HepG2 (cell line): Measurements from ENCODE around the gene TTYH2. TPM values are rescaled to one million over a fixed set of nuclear protein-coding genes. Genes with fewer than 3 reads are reported as not detected.

ENCODE experiments used
- DZIP1 ChIP-seq: sonication (generic); formaldehyde crosslinking; IDR thresholded peaks from 2 replicates; pipeline ENCODE4 v1.5.0; 2020; ENCODE audit warnings: mild to moderate bottlenecking, missing genetic modification reagents
- NONO ChIP-seq, 2 experiments: fragments of 450-650 bp in 1 of 2; sonication (generic) in 1 of 2; formaldehyde crosslinking in 1 of 2; IDR thresholded peaks in 1 of 2; conservative IDR thresholded peaks in 1 of 2; 2 replicates each; pipeline versions ENCODE4 v1.6.1 to v1.8.0; 2017 to 2022; ENCODE audit warnings: mild to moderate bottlenecking in 1 of 2, missing genetic modification reagents in 1 of 2, moderate library complexity in 1 of 2
- PAXIP1 ChIP-seq: sonication (generic); formaldehyde crosslinking; conservative IDR thresholded peaks from 2 replicates; pipeline ENCODE4 v1.4.0; 2020; ENCODE audit warnings: mild to moderate bottlenecking, missing genetic modification reagents, moderate library complexity
- SMARCC2 ChIP-seq: fragments of 450-650 bp; IDR thresholded peaks from 2 replicates; pipeline ENCODE4 v1.6.1; 2017; ENCODE audit warnings: antibody characterized with exemption, mild to moderate bottlenecking
- SP4 ChIP-seq: sonication (generic); formaldehyde crosslinking; IDR thresholded peaks from 2 replicates; pipeline ENCODE4 v1.8.1; 2023; ENCODE audit warnings: mild to moderate bottlenecking, missing genetic modification reagents
- XRCC5 ChIP-seq: fragments of 200-400 bp; formaldehyde crosslinking; optimal IDR thresholded peaks from 2 replicates; pipeline ENCODE3; 2017; ENCODE audit warnings: mild to moderate bottlenecking, low read length
- ZBTB8A ChIP-seq: sonication (generic); formaldehyde crosslinking; IDR thresholded peaks from 2 replicates; pipeline ENCODE4 v1.4.0; 2020; ENCODE audit warnings: mild to moderate bottlenecking, low read depth, missing genetic modification reagents, borderline replicate concordance
- ZHX2 ChIP-seq, 2 experiments: sonication (generic) in 1 of 2; formaldehyde crosslinking in 1 of 2; IDR thresholded peaks; 2 replicates each; pipeline versions ENCODE4 v1.6.1 to v1.9.0; 2014 to 2022; ENCODE audit warnings: antibody characterized with exemption in 1 of 2, borderline replicate concordance in 1 of 2, inconsistent platforms in 1 of 2, low read depth in 1 of 2, missing genetic modification reagents in 1 of 2
- ZNF446 ChIP-seq: sonication (generic); formaldehyde crosslinking; IDR thresholded peaks from 2 replicates; pipeline ENCODE4 v1.5.0; 2020; ENCODE audit warnings: mild to moderate bottlenecking, missing genetic modification reagents
- ZNF768 ChIP-seq: sonication (generic); formaldehyde crosslinking; IDR thresholded peaks from 2 replicates; pipeline ENCODE4 v1.4.0; 2020; ENCODE audit warnings: missing genetic modification reagents
- ZNF770 ChIP-seq: sonication (generic); formaldehyde crosslinking; IDR thresholded peaks from 2 replicates; pipeline ENCODE4 v1.5.0; 2020; ENCODE audit warnings: mild to moderate bottlenecking, missing genetic modification reagents
- polyA plus RNA-seq, 8 experiments: library from polyadenylated mRNA; depleted of rRNA in 3 of 8; stranded (reverse) in 7 of 8; unstranded in 1 of 8; fragments of >200 nt; fragmentation: Illumina TruSeq in 4 of 8; extraction: Trizol in 4 of 8; gene quantifications; 2 replicates each; pipeline versions ENCODE4 v1.2.1 to v1.2.3, GENCODE V29; 2011 to 2016; ENCODE audit warnings: low read depth in 4 of 8, missing spikeins in 1 of 8, mixed read lengths in 1 of 8; ENCODE audit not compliant: insufficient read depth in 1 of 8
- total RNA-seq, 5 experiments: library from RNA; depleted of rRNA; stranded (reverse); fragments of >200 nt; fragmentation: Illumina TruSeq; extraction: Trizol; gene quantifications; 2 replicates each; pipeline ENCODE4 v1.2.3, GENCODE V29; 2016; ENCODE audit warnings: low read depth in 1 of 5

Gene TTYH2
- total and polyA plus RNA-seq, 2 of the 13 experiments (the other 11 are each of a cell fraction or from before 2014, with no cell fraction given), result 0.77 to 0.96 TPM

- TF ChIP-seq ZNF446 (CRISPR knock-in tag) (0 out of 2 replicates have a peak, but pooled peaks have one; percentile 40), ZHX2 (IDR thresholded peaks at IDR 0.05; ENCODE audit: low read depth) (no peak), ZHX2 (CRISPR knock-in tag; IDR thresholded peaks at IDR 0.05; ENCODE audit: borderline replicate concordance) (0 out of 2 replicates have a peak, but pooled peaks have one; percentile 31), SP4 (peak; percentile 62; the same call in 1 of the 2 replicates), NONO (IDR thresholded peaks at IDR 0.05) (peak; percentile 100; the same call in 1 of the 2 replicates), NONO (CRISPR knock-in tag; conservative IDR thresholded peaks at IDR 0.05) (no peak), ZBTB8A (CRISPR knock-in tag) (peak; percentile 100), ZNF768 (CRISPR knock-in tag) (peak; percentile 29; the same call in 1 of the 2 replicates), XRCC5 (peak; percentile 8), ZNF770 (CRISPR knock-in tag) (no peak), DZIP1 (CRISPR knock-in tag) (0 out of 2 replicates have a peak, but pooled peaks have one; percentile 52), SMARCC2 (no peak), PAXIP1 (0 out of 2 replicates have a peak, but pooled peaks have one; percentile 11)
These were observed at the start of gene TTYH2 (continued) for GRCh38 chr17:74212913-74213791.
